Gastrocnemius medialis (tissue), 4 donors: Measurements from ENCODE around the gene N4BP2. TPM values are rescaled to one million over a fixed set of nuclear protein-coding genes. Genes with fewer than 3 reads are reported as not detected.
A peak's percentile ranks its signal among the peaks of the same experiment; 100 is the strongest.

Experiments used
- ATAC-seq, 2 donors: fragments of 150-250 bp; one replicate each; pipeline ENCODE4 v1.9.1; 2016
- DNase-seq, 2 donors: peaks; one replicate each; pipeline ENCODE4 v3.0.0-alpha.2; 2019
- H3K27ac ChIP-seq, 4 donors: fragments of 200-600 bp; sonication (generic); 1 replicate in 1 of 4; 2 replicates in 3 of 4; pipeline ENCODE4 v1.5.1; 2016 to 2018; ENCODE audit warnings: mild to moderate bottlenecking in 2 of 4, moderate library complexity in 1 of 4
- H3K27me3 ChIP-seq, 3 donors: fragments of 200-600 bp; sonication (generic) in 2 of 3; 1 replicate in 1 of 3; 2 replicates in 2 of 3; pipeline versions ENCODE4 v1.5.1 to v1.6.0; 2016 to 2019; ENCODE audit warnings: mild to moderate bottlenecking in 1 of 3, moderate library complexity in 1 of 3
- H3K36me3 ChIP-seq, 2 donors: fragments of 200-600 bp; sonication (generic) in 1 of 2; one replicate each; pipeline ENCODE4 v1.5.1; 2017 to 2018
- H3K4me1 ChIP-seq, 2 donors: fragments of 200-600 bp; sonication (generic) in 1 of 2; one replicate each; pipeline ENCODE4 v1.5.1; 2016 to 2017; ENCODE audit warnings: mild to moderate bottlenecking in 2 of 2
- H3K4me3 ChIP-seq, 4 donors: fragments of 200-600 bp; sonication (generic) in 3 of 4; 1 replicate in 1 of 4; 2 replicates in 3 of 4; pipeline ENCODE4 v1.5.1; 2016 to 2019; ENCODE audit warnings: mild to moderate bottlenecking in 2 of 4
- H3K9me3 ChIP-seq, 3 donors: fragments of 200-600 bp; sonication (generic) in 2 of 3; 1 replicate in 1 of 3; 2 replicates in 2 of 3; pipeline ENCODE4 v1.5.1; 2016 to 2019
- CTCF ChIP-seq, 5 experiments: fragments of 450-650 bp in 3 of 5; fragments of 200-600 bp in 2 of 5; sonication (generic) in 2 of 5; IDR thresholded peaks in 4 of 5; conservative IDR thresholded peaks in 1 of 5; 1 replicate in 4 of 5; 2 replicates in 1 of 5; pipeline ENCODE4 v1.5.1; 2016 to 2019; ENCODE audit warnings: antibody characterized with exemption in 5 of 5, mild to moderate bottlenecking in 3 of 5, moderate library complexity in 3 of 5
- POLR2A ChIP-seq, 2 donors: fragments of 450-650 bp; IDR thresholded peaks; one replicate each; pipeline ENCODE4 v1.6.1; 2017; ENCODE audit warnings: antibody characterized with exemption in 2 of 2, mild to moderate bottlenecking in 2 of 2, moderate library complexity in 2 of 2
- in situ Hi-C, 4 donors: fragments of 200-750 bp; cut with MboI; loops; one replicate each; pipeline versions ENCODE4 v1.15.0 to v1.8.0; 2017; ENCODE audit warnings: low sequenced_read_pairs in 4 of 4
- intact Hi-C: fragments of 100-400 bp; cut with DNase I; formaldehyde crosslinking; loops from one replicate; pipeline ENCODE4 v1.15.1; 2023; ENCODE audit warnings: low total_unique reads
- total RNA-seq, 4 donors: library from RNA; depleted of rRNA; stranded (reverse); fragments of >200 nt; gene quantifications; one replicate each; pipeline versions ENCODE4 v1.1.0 to v1.2.3, GENCODE V29; 2016

The N4BP2 gene
- total RNA-seq, 4 donors from 2014 or later, result 1.3 to 7.0 (median 3.3) TPM

- H3K4me1 ChIP-seq, result no peaks in the 10 kb centered on the region
- in situ Hi-C loops (no loop called here), intact Hi-C loops (no loop called here)
- H3K27me3 ChIP-seq, result peaks cover 0 to 10% (median 3%) of the 10 kb centered on the region in 3 donors
- no peak overlapping the region for H3K27ac ChIP-seq
- DNase-seq (no peak), ATAC-seq (no peak)
- no peak overlapping the region for H3K4me3 ChIP-seq
- no peaks in the 10 kb centered on the region for H3K36me3 ChIP-seq
- no peak for TF ChIP-seq POLR2A (IDR thresholded peaks at IDR 0.05)
- no peak for TF ChIP-seq CTCF (IDR thresholded peaks at IDR 0.05 in 4 of 5, conservative IDR thresholded peaks at IDR 0.05 in 1 of 5)
- no peaks in the 10 kb centered on the region for H3K9me3 ChIP-seq
These were observed 122.0 kb downstream of the N4BP2 start for GRCh38 chr4:40178672-40179071.

GRCh38 chr4:40179360-40179759, 122.7 kb downstream of the N4BP2 start:
- no peak for DNase-seq
- intact Hi-C loops (no loop called here), in situ Hi-C loops (no loop called here)
- peaks cover 0 to 10% (median 3%) of the 10 kb centered on the region in 3 donors for H3K27me3 ChIP-seq
- TF ChIP-seq POLR2A (IDR thresholded peaks at IDR 0.05) (no peak), CTCF (IDR thresholded peaks at IDR 0.05 in 4 of 5, conservative IDR thresholded peaks at IDR 0.05 in 1 of 5) (no peak)
- no peak for ATAC-seq
- no peaks in the 10 kb centered on the region for H3K9me3 ChIP-seq
- no peak overlapping the region for H3K27ac ChIP-seq
- H3K4me3 ChIP-seq, result no peak overlapping the region
- H3K4me1 ChIP-seq, result no peaks in the 10 kb centered on the region
- H3K36me3 ChIP-seq, result no peaks in the 10 kb centered on the region

GRCh38 chr4:40180356-40180755, 123.7 kb downstream of the N4BP2 start:
- no peak for DNase-seq
- in situ Hi-C loops, result no loop called here
- Histone ChIP-seq H3K27ac (peak overlapping the region in 1 of 4 donors; percentile 22), H3K9me3 (no peaks in the 10 kb centered on the region), H3K4me1 (no peaks in the 10 kb centered on the region), H3K36me3 (no peaks in the 10 kb centered on the region), H3K27me3 (peaks cover 0 to 10% (median 3%) of the 10 kb centered on the region in 3 donors), H3K4me3 (no peak overlapping the region)
- intact Hi-C loops, result no loop called here
- ATAC-seq, result peak; percentile 55 to 58
- no peak for TF ChIP-seq CTCF (IDR thresholded peaks at IDR 0.05 in 4 of 5, conservative IDR thresholded peaks at IDR 0.05 in 1 of 5)
- no peak for TF ChIP-seq POLR2A (IDR thresholded peaks at IDR 0.05)

GRCh38 chr4:40182001-40182400, 125.4 kb downstream of the N4BP2 start:
- no peaks in the 10 kb centered on the region for H3K36me3 ChIP-seq
- no peaks in the 10 kb centered on the region for H3K9me3 ChIP-seq
- ATAC-seq (no peak), DNase-seq (no peak)
- in situ Hi-C loops, result no loop called here
- intact Hi-C loops, result no loop called here
- no peaks in the 10 kb centered on the region for H3K4me1 ChIP-seq
- H3K27ac ChIP-seq, result no peak overlapping the region
- TF ChIP-seq POLR2A (IDR thresholded peaks at IDR 0.05) (no peak), CTCF (IDR thresholded peaks at IDR 0.05 in 4 of 5, conservative IDR thresholded peaks at IDR 0.05 in 1 of 5) (no peak)
- H3K4me3 ChIP-seq, result no peak overlapping the region
- H3K27me3 ChIP-seq, result peaks cover 0 to 9% (median 3%) of the 10 kb centered on the region in 3 donors

- Histone ChIP-seq H3K27ac (no peak overlapping the region), H3K4me3 (no peak overlapping the region), H3K27me3 (peaks cover 0 to 5% (median 0%) of the 10 kb centered on the region in 3 donors), H3K9me3 (no peaks in the 10 kb centered on the region), H3K4me1 (no peaks in the 10 kb centered on the region), H3K36me3 (no peaks in the 10 kb centered on the region)
- DNase-seq (no peak), ATAC-seq (no peak)
- TF ChIP-seq CTCF (IDR thresholded peaks at IDR 0.05 in 4 of 5, conservative IDR thresholded peaks at IDR 0.05 in 1 of 5) (no peak), POLR2A (IDR thresholded peaks at IDR 0.05) (no peak)
- in situ Hi-C loops (no loop called here), intact Hi-C loops (no loop called here)
These were observed 126.3 kb downstream of the N4BP2 start for GRCh38 chr4:40182954-40183353.
